Suppressor macrophage treated with lipopolysaccharide for 4 hours (primary cell): ENCODE data around the gene ZNF189.

Experiments
- DNase-seq: peaks from one replicate; pipeline ENCODE4 v3.0.0-alpha.2; 2020

The ZNF189 gene

DNA sequence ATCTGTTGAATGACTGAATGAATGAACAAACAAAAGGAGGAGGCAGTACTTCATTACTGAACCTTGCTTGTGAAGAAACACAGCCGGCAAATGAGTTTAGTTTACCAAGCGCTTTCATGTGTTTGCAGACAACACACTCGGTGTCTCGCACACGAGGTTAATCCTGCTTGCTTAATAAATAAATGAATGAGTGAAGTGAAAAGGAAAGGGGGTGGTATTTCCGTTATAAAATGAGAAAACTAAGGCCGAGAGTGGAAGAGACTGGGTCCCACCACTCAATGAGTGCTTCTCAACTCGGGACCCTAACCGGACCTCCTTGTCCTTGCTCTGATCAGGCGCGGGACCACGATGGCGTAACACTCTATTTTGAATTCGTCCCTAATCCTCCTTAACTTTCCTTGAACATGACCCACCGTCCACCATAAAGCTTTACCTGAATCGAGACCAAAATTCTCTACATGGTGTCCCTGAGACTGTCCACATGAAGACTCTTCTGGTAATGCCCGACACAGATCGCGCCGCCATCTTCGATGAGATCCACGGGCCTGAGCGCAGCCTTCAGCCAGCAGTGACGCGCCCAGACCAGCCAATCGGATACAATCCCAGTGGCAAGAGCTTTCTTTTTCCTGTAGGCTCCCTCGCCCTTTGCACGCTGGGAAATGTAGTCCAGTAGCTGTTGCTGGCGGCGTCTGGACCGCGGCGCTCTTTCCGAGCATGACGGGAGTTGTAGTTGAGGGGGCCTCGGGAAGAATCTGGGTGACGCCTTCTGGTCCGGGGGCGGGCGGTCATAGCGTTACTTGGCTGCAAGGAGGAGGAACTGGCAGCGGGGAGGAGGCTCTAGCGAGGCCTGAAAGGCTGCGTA is at the start of gene ZNF189, which contains the start of gene MRPL50:
Gene ZNF189 (plus strand): TSS at position 784 of the 862 bp plus-strand sequence. CDS start 306 bp downstream, outside the sequence.
Gene MRPL50 (minus strand): TSS at position 551 of the 862 bp plus-strand sequence. CDS start 26 bp downstream, at position 525.
- peak; percentile 99 for DNase-seq

DNA sequence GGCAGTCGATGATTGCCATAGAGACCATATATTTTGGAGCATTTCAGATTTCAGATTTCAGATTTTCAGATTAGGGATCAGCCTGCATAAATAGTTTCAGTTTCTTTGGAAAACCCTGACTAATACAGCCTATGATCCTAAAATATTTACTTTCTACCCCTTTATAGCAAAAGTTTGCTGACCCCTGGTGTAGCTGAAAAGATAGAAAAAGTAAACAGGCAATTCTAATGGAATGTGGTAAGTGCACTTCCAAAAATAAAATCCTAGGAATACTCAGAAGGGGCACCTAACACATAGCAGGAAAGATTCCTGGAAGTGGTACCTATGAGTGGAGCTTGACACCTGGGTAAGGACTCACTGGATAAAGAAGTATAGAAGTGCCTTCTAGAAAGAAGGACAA is 48.4 kb upstream of the ZNF189 start:
- DNase-seq = no peak

DNA sequence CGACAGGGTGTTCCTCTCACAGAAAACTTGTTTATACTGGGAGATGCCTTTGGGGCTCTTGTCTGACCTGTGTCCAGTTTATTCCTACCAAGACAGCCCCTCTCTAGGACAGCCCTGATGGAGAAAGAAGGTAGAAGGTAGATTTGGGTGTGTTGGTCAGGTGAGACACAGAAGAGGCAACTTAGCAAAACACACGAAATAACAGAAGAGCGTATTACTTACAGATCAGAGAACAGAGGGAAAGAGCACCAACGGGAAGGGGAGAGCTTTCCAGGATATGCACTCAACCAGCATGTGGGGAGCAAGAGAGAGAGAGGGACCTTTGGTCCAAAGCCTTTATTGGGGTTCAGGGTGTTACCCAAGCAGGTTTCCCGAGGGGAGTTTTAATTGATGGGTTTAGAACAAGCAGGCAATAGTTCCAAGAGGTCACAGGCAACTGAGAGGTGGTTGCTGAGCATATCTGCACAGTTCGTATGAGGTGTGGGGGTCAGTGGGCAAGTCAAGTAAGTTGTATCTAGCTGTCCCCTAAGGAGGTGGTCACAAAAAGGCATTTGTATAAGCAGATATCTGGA is 45.7 kb upstream of the ZNF189 start:
- DNase-seq = no peak

DNA sequence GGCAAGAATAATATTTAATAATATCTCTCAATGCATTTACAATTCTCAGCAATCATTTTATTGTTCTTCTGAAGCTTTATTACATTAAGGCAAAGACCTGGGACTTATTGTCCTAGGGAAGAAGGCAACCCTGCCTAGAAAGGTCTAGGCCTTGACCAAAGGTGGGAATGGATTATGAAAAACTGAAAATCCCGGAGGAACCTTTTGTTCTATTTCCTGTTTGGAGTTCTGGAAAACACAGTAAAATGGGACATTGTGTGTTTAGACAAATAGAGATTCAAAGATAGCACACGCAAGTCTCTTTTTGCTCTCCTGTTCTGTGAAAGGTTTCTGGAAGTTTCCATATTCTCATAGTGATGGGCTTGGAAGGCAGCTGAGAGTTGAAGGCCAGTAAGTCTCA is 45.0 kb upstream of the ZNF189 start:
- no peak for DNase-seq

DNA sequence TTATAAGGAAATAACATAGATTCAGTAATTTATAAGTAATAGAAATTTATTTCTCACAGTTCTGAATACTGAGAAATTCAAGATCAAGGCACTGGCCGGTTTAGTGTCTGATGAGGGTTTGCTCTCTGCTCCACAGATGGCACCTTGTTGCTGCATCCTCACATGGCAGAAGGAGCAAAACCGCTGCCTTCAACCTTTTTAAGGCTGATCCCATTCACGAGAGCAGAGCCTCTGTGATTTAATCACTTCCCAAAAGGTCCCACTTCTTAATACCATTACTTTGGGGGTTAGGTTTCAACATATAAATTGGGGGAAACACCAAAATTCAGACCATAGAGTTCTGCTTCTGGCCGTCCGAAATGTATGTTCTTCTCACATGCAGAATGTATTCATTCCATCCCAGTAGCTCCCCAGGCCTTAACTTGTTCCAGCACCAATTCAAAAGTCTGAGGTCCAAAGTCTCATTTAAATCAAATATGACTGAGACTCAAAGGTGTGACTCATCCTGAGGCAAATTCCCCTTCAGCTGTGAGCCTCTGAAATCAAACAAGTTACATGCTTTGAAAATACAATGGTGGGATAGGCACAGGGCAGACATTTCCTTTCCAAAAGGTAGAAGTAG is 44.4 kb upstream of the ZNF189 start:
- DNase-seq = no peak

DNA sequence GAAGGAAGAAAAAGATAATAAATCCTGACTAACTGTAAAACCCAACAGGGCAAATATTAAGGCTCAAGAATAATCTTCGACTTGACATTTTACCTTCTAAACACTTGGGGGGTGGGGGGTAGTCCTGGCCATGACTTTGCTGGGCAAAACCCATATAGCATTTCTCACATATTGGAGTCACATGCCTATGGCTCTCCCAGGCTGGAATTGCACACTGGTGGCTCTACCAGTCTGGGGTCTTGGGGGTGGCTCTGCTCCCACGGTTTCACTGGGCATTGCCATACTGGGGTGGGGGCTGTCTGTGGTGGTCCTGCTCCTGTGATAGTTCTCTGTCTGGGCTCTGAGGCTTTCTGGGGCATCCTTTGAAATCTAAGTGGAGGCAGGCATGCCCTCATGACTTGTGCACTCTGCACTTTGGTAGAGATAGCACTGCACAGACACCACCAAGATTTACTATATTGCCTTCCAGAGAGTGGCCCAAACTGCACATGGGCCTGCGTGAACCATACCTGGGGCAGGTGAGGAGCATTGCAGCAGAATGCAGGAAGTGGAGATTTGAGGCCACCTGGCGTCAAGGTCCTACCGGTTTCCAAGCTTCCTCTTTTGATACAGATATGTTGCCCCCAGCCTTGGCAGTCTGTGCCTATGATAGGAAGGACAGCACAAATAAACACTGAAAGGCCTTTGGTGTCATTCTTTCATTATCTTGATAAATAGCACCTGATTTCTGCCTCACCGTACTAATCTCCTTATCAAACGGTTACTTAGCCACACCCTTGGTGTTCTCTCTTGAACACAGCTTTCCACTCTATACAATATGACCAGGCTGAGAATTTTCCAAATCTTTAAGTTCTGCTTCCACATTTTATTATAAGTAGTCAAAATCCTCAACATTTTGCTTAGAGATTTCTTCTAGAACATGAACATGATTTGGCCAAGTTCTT is 43.6 kb upstream of the ZNF189 start:
- no peak for DNase-seq

DNA sequence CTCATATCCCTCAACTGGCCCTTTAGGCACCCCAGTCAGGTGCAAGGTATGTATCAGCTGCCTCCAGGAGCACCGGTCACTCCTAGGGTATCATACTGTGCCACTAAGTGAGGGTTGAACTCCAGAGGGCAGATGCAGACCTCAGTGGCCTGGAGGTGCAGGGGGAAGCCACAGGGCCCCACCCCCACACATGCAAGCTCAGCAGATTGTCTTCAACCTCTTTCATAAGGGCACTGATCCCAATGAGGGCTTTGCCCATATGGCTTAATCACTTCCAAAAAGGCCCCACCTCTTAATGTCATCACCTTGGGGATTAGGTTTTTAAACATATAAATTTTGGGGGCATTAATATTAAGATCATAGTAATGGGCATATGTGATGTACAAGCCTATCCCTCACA is 42.0 kb upstream of the ZNF189 start:
- no peak for DNase-seq

DNA sequence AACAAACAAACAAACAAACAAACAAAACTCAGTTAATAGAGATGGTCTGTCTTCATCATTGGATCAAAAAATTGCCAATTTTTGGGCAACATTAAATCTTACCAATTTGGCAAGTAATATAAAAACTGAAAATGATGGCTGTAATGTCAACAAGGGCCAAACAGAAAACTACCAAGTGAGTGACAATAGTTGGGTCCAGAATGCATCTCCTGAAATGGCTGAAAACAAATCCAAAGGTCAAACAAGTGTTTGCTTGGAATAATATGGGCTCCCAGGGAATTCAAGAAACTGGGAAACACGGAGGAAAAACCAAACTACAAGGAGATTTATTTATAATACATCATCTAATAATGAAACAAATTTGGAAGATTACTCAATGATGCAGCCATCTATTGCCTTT is 39.0 kb upstream of the ZNF189 start:
- no peak for DNase-seq

DNA sequence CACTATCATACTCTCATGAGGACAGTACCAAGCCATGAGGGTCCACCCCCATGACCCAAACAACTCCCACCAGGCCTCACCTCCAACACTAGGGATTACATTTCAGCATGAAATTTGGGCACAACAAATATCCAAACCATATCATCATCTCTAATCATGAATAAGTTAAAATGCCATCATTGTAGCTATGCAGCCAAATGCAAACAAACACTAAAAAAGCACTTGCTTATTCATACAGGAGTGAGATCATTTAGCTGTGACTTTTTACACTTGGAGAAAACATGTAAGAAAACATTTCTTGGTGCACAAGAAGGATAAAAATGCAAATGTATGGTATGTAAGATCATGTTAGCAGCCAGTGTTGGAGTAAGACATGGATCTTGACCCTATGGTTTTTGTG is 38.0 kb upstream of the ZNF189 start:
- no peak for DNase-seq

DNA sequence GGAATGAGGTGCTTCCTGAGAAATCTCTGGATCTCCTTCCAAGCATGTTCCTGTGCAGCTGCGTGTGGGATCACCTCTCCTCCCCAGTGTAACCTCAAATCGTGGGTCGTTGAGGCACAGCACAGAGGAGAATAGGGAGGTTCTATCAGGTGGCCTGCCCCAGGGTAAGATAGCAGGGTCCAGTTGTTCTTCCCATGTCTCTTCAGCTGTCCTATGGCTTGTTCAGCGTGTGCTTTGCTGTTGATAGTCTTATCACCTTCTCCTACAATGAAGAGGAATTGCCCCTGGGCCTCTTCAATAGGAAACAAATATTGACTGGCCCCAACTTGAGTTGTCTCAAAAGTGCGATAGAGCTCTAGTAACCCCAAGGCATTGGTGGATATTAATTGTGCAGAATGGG is 36.2 kb upstream of the ZNF189 start:
- no peak for DNase-seq

DNA sequence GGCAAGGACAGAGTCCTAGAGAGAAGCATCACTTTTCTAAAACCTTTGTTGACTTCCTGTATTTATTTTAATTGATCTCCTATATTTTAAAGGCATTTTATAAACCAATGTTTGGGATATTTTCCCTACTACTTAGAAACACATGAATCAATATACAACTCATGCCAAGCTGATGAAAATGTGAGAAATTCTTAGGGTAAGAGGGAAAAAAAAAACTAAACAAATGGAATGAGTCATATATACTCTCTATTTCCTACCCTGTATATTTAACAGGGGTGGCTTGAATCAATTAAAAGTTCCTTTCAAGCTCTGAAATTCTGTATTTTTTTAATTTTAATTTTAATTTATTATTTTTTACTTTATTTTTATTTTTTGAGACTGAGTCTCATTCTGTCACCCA is 33.5 kb upstream of the ZNF189 start:
- no peak for DNase-seq

DNA sequence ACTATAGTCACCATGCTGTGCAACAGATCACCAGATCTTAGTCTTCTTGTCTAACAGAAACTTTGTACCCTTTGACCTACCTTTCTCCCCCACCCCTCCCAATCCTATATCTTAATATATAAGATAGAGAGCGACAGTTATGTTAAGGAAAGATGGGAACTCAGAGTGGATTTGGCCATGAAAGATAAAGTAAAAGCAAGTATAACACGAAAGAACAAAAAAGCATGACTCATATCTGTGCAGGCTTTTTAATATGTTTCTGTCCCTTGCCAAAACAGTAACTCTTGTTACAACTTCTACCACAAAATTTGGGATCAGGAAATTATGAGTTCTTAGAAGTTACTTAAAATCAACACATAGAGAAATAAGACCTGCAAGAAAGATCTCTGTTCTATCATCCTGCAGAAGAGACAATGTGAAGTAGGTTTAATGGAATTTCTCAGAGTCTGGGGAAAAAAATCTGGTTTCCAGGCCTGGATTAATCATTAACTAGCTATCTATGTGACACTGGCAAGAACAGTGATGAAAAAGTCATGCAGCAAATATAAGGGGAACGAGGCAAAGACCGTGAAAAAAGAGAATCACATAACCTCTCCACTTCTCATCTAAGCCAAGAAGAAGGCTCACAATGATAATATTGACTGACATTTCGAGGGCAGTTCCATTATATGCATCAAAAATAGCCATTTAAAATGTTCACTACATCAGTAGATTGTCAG is 32.5 kb upstream of the ZNF189 start:
- no peak for DNase-seq

DNA sequence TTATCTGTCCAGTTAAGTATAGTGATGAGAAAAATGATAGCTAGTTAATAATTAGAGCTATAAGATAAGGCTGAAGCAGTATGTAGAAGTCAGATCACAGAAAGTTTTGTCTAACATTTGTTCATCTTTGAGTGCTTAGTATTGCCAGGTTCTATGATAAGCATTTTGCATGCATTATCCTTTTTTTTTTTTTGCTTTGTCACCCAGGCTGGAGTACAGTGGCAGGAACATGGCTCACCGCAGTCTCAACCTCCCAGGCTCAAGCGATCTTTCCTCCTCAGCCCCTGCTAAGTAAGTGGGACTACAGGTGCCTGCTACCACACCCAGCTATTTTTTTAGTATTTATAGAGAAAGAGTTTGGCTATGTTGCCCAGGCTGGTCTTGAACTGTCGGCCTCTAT is 31.3 kb upstream of the ZNF189 start:
- no peak for DNase-seq

DNA sequence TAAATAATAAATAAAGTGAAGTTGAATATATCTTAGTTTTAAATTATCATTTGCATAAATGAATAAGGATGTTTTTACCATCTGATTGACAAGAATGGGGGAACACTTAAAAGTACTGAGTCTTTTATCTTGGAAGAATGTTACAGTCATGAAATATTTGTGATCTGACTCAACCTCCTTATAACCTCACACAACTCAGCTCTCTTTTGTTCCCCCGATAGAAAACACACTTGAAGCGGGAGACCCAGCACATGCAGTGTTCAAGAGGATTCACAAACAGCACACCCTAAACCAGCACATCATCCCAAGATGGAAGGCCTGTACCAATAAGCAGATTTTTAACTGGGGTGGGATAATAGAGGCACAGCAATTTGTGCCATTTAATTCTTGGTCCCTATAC is 29.4 kb upstream of the ZNF189 start:
- DNase-seq = no peak

DNA sequence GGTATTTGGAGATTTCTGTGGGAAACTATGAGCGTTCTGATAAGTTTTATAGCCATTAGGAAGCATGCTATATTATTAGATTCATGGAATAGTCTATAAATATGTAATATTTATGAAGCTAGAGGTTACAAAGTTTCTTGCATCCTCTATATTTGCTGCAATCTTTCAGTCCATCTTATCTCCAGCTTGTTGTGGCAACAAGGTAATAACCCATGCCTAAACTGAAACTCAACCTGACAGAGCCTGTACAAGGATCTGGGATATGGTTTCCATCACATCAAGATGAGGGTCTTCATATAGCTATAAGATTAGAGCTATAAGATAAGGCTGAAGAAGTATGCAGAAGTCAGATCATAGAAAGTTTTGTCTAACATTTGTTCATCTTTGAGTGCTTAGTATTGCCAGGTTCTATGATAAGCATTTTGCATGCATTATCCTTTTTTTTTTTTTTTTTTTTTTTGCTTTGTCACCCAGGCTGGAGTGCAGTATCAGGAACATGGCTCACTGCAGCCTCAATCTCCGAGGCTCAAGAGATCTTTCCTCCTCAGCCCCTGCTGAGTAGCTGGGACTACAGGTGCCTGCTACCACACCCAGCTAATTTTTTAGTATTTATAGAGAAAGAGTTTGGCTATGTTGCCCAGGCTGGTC is 28.6 kb upstream of the ZNF189 start:
- DNase-seq = no peak

DNA sequence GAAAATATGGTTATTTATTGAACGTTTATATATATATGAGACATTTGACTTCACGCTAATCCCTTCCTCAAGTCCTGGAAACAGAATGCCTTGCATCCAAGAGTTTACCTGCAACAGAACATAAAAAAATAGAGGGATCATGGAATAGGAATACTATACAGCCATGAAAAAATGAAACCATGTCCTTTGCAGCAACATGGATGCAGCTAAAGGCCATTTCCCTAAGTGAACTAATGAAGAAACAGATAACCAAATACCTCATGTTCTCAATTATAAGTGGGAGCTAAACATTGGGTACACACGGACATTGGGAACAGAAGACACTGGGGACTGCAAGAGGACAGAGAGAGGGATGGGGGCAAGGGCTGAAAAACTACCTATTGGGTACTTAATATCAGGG is 26.8 kb upstream of the ZNF189 start:
- no peak for DNase-seq

DNA sequence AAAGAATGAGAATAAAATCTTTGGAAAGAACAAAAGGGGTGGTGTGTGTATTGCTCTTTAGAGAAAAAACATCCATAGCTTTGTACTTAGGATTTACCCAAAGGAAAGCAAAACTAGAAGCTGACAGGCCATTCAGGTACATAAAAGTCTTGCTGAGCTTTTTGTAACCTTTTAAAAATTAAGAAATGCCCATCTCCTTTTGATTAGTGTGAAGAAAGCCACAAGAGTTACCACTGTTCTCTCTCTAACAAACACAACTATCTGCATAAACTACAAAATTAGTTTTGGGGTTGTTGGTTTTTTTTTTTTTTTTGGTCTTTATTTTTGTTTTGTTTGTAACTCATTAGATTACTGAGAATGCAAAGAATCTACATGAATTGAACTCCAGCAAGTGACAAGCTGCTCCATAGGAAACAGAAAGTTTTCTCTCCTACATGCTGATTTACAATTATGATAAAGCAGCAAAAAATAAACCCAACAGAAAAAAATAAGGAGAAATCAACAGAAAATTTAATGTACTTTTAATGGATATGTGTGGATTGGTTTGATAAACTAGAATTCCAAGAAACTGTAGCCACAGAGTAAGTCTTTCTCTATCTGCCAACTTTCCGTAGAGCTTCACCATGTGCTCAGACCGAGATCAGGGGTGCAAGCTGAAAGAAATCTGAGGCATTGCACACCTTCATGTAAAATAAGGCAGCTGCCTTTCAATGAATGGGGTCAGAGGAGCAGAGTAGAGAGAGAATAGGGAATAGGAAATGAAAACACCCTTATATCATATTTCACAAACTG is 26.1 kb upstream of the ZNF189 start:
- no peak for DNase-seq

DNA sequence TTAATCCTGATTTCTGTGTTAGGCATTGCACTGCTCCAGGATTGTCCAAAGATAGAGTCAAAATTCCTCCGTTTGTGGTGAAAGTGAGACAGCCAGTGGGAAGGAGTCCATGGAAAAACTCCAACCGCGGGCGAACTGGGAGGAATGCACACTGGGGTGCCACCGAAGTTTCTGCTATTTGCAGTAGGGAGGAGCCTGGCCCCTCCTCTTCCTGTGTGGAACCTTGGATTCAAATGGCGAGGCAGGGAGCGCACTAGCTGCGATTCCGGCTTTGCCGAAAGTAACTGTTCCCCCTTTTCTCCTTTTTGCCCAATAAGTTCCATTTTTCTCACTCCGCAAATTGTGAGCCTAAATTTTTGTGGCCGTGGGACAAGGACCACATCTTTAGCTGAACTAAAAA is 23.1 kb upstream of the ZNF189 start:
- no peak for DNase-seq

DNA sequence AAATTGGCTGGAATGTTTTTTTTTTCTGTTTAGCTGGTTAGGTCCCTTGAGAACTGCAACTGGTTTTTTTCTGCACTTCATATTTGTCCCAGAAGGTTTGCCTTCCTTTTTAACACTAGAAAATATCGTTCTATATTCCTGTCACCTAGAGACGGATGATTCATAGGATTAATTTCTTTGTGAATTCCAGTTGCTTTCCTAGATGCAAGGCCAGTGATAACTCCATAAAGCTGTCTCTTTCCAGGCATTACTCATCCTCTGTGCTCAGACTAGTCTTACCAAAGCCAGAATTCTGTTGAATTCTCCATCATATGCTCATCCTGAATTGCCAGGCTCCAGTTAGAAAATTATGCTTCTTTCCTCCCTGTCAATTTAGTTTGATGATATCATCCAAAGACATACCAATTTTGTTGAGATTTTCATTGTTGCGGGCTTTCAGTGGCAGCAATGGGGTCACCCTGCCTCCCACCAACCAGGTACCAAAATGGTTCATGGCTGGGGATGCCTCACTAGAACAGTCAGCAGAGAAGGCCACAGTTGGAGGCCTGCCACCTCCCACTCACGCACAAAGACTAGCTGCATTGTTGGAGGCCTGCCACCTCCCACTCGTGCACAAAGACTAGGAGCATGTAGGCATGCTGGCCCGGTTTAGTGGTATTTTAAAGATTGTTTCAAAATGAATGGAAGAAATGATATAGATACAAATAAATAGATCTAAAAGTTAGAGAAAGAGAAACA is 22.4 kb upstream of the ZNF189 start:
- DNase-seq = no peak

DNA sequence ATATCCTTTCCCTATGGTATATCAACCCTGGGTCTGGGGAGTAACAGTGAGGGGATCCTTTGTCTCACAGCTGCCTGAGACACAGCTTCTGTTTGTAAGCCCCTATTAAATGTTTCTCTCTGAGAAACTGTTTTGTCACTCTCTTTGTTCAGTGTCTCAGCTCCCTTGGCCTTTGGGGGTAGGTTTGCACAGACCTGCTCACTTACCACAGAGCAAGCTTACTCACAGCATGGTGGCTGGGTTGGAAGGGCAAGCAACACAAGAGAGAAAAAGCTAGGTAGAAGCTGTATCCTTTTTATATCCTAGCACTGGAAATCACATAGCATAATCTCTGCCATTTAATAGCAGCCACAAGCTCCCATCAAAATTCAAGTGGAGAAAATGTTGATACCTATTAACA is 18.4 kb upstream of the ZNF189 start:
- DNase-seq = no peak
